ENCODE results near the gene PFN1. TPM values are rescaled to one million over a fixed set of nuclear protein-coding genes. Genes with fewer than 3 reads are reported as not detected.

PFN1 gene
- total and polyA plus RNA-seq, 9 of the 15 experiments (the other 6 are each of a cell fraction or from before 2014, with no cell fraction given) = 60.5 to 1,479 (median 456) TPM

- Histone ChIP-seq H4K20me1 (replicated peaks; ENCODE audit: control insufficient read depth, insufficient read depth, low read length) (no peaks in the 10 kb centered on the region), H2AFZ (ENCODE audit: low read depth, low read length) (peak overlapping the region; percentile 60), H3K9ac (ENCODE audit: insufficient read depth in 1 of 2, low read depth in 2 of 2, low read length in 2 of 2) (peak overlapping the region; percentile 29 to 39; a peak in 1 of 4 replicates), H3K9me1 (ENCODE audit: control insufficient read depth, insufficient read depth, low read length) (no peaks in the 10 kb centered on the region), H3K36me3 (ENCODE audit: control insufficient read depth, insufficient read depth, low read length) (peaks cover 4% of the 10 kb centered on the region; the same call in 1 of the 3 replicates), H3K4me1 (replicated peaks in 1 of 2; ENCODE audit: control insufficient read depth in 2 of 2, insufficient read depth in 2 of 2, low read length in 2 of 2) (peaks cover 7 to 15% of the 10 kb centered on the region in 2 experiments; a peak in 4 of 5 replicates), H3K9me3 (replicated peaks; ENCODE audit: control insufficient read depth, insufficient read depth, low read depth, low read length) (no peaks in the 10 kb centered on the region), H3K4me2 (ENCODE audit: insufficient read depth, low read length) (peak overlapping the region; percentile 7), H3K4me3 (no peak overlapping the region), H3K27ac (ENCODE audit: extremely low read depth, low read depth, low read length) (peak overlapping the region; percentile 53; the same call in 2 of the 3 replicates), H3K27me3 (ENCODE audit: control insufficient read depth in 2 of 2, insufficient read depth in 2 of 2, low read length in 2 of 2) (no peaks in the 10 kb centered on the region), H3K79me2 (ENCODE audit: control insufficient read depth, insufficient read depth, low read length) (peaks cover 2% of the 10 kb centered on the region)
- peak; percentile 81 for ATAC-seq
- FAIRE-seq = peak; percentile 75
- intact Hi-C loops (cut with micrococcal nuclease) (loop anchor here (10.0 kb wide), 1 partner anchor 56 kb away; the partner anchor contains the start of gene CHRNE), in situ Hi-C loops (cut with MboI) (no loop called here)
- 46% methylated on average over 5 of the region's 9 CpGs for WGBS (ENCODE audit: insufficient coverage, low coverage, missing lambda C conversion rate)
- CTCF ChIA-PET (ENCODE audit: low intra/inter-chr PET ratio) = no interaction called here
- peak in 2 of 4 experiments; percentile 41 to 67 for DNase-seq (ENCODE audit: extremely low read depth in 1 of 4, low spot score in 3 of 4)
- TF ChIP-seq, protein P1, sequence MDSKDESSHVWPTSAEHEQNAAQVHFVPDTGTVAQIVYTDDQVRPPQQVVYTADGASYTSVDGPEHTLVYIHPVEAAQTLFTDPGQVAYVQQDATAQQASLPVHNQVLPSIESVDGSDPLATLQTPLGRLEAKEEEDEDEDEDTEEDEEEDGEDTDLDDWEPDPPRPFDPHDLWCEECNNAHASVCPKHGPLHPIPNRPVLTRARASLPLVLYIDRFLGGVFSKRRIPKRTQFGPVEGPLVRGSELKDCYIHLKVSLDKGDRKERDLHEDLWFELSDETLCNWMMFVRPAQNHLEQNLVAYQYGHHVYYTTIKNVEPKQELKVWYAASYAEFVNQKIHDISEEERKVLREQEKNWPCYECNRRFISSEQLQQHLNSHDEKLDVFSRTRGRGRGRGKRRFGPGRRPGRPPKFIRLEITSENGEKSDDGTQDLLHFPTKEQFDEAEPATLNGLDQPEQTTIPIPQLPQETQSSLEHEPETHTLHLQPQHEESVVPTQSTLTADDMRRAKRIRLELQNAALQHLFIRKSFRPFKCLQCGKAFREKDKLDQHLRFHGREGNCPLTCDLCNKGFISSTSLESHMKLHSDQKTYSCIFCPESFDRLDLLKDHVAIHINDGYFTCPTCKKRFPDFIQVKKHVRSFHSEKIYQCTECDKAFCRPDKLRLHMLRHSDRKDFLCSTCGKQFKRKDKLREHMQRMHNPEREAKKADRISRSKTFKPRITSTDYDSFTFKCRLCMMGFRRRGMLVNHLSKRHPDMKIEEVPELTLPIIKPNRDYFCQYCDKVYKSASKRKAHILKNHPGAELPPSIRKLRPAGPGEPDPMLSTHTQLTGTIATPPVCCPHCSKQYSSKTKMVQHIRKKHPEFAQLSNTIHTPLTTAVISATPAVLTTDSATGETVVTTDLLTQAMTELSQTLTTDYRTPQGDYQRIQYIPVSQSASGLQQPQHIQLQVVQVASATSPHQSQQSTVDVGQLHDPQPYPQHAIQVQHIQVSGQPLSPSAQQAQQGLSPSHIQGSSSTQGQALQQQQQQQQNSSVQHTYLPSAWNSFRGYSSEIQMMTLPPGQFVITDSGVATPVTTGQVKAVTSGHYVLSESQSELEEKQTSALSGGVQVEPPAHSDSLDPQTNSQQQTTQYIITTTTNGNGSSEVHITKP (IDR thresholded peaks at IDR 0.05; ENCODE audit: partially characterized antibody) = peak; percentile 52
- TF ChIP-seq, protein P2, sequence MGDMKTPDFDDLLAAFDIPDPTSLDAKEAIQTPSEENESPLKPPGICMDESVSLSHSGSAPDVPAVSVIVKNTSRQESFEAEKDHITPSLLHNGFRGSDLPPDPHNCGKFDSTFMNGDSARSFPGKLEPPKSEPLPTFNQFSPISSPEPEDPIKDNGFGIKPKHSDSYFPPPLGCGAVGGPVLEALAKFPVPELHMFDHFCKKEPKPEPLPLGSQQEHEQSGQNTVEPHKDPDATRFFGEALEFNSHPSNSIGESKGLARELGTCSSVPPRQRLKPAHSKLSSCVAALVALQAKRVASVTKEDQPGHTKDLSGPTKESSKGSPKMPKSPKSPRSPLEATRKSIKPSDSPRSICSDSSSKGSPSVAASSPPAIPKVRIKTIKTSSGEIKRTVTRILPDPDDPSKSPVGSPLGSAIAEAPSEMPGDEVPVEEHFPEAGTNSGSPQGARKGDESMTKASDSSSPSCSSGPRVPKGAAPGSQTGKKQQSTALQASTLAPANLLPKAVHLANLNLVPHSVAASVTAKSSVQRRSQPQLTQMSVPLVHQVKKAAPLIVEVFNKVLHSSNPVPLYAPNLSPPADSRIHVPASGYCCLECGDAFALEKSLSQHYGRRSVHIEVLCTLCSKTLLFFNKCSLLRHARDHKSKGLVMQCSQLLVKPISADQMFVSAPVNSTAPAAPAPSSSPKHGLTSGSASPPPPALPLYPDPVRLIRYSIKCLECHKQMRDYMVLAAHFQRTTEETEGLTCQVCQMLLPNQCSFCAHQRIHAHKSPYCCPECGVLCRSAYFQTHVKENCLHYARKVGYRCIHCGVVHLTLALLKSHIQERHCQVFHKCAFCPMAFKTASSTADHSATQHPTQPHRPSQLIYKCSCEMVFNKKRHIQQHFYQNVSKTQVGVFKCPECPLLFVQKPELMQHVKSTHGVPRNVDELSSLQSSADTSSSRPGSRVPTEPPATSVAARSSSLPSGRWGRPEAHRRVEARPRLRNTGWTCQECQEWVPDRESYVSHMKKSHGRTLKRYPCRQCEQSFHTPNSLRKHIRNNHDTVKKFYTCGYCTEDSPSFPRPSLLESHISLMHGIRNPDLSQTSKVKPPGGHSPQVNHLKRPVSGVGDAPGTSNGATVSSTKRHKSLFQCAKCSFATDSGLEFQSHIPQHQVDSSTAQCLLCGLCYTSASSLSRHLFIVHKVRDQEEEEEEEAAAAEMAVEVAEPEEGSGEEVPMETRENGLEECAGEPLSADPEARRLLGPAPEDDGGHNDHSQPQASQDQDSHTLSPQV (IDR thresholded peaks at IDR 0.05) = peak; percentile 33; the same call in 1 of the 2 replicates
- TF ChIP-seq GATAD2A (IDR thresholded peaks at IDR 0.05) = no peak
- TF ChIP-seq ELF4 (CRISPR knock-in tag; IDR thresholded peaks at IDR 0.05) = no peak
- TF ChIP-seq KDM1A (IDR thresholded peaks at IDR 0.05) = 0 out of 4 replicates have a peak, but pooled peaks of 1 of the 2 experiments have one; percentile 12
- TF ChIP-seq SAFB (IDR thresholded peaks at IDR 0.05; ENCODE audit: borderline replicate concordance, low read depth, low read length) = no peak
- TF ChIP-seq BCOR (IDR thresholded peaks at IDR 0.05) = peak; percentile 65
- TF ChIP-seq SP1 (CRISPR knock-in tag; IDR thresholded peaks at IDR 0.05) = 0 out of 2 replicates have a peak, but pooled peaks have one; percentile 35
- peak; percentile 14 for TF ChIP-seq RBM25 (IDR thresholded peaks at IDR 0.05; ENCODE audit: low read depth, low read length, severe bottlenecking)
- BruUV-seq (replicated peaks) = no TSS peak
- POLR2A ChIA-PET = interaction anchor here (0.7 to 1.2 kb wide), 3 partner anchors 9 to 19 kb away, joined by 3 to 7 read pairs (median 3); partner anchors contain the start of gene ENO3
These were observed 12.1 kb upstream of the PFN1 start for GRCh38 chr17:4960279-4960922.
